HepG2 (cell line): ENCODE results near the gene VPS13C. TPM values are rescaled to one million over a fixed set of nuclear protein-coding genes. Genes with fewer than 3 reads are reported as not detected.

Experiments used
- ATAC-seq: fragments of 200-7000 bp; cut with Tn5 transposase; 3 replicates; pipeline ENCODE4 v1.9.1; 2020; ENCODE audit warnings: mild to moderate bottlenecking, moderate library complexity
- BruUV-seq: library from RNA; stranded (reverse); fragments of 400-500 nt; replicated peaks from 2 replicates; lab custom pipeline; 2021; lab: Mats Ljungman, UMichigan
- CTCF ChIA-PET: fragments of 300-600 bp; formaldehyde crosslinking; extraction: SDS; loops from one replicate; lab custom pipeline; 2021; ENCODE audit warnings: low total read pairs, inconsistent platforms, low intra/inter-chr PET ratio; lab: Yijun Ruan, JAX
- POLR2A ChIA-PET: fragments of 350-600 bp; sonication (Branson Sonifier 250); formaldehyde crosslinking; loops from one replicate; lab custom pipeline; 2020; ENCODE audit warnings: antibody characterized with exemption, inconsistent platforms; lab: Yijun Ruan, JAX
- DNase-seq: peaks from one replicate; pipeline ENCODE4 v3.0.0-alpha.2; 2015; ENCODE audit warnings: low spot score
- FAIRE-seq: peaks from 3 replicates; lab custom pipeline; 2011; peaks lifted over from hg19 to GRCh38; lab: Jason Lieb, UNC
- H2AFZ ChIP-seq: one replicate; pipeline ENCODE4 v1.6.1; 2011; ENCODE audit warnings: low read length, inconsistent platforms
- H3K27ac ChIP-seq: fragments of 300-600 bp; 3 replicates; pipeline ENCODE4 v1.8.0; 2011; ENCODE audit warnings: mixed run types, mild to moderate bottlenecking, mixed read lengths, low read length, inconsistent platforms; ENCODE audit not compliant: insufficient read depth; ENCODE audit errors: extremely low read length
- H3K27me3 ChIP-seq, 2 experiments: fragments of 200-600 bp in 1 of 2; 2 replicates in 1 of 2; 3 replicates in 1 of 2; pipeline versions ENCODE4 v1.6.0 to v1.8.0; 2011; ENCODE audit warnings: low read length in 2 of 2, mild to moderate bottlenecking in 2 of 2, moderate library complexity in 2 of 2, inconsistent platforms in 1 of 2; ENCODE audit not compliant: insufficient read depth in 2 of 2, control insufficient read depth in 1 of 2
- H3K36me3 ChIP-seq, 2 experiments: fragments of 200-600 bp in 1 of 2; replicated peaks in 1 of 2; 2 replicates in 1 of 2; 3 replicates in 1 of 2; pipeline versions ENCODE4 v1.5.1 to v1.8.0; 2011; ENCODE audit warnings: low read length in 2 of 2, inconsistent platforms in 1 of 2; ENCODE audit not compliant: insufficient read depth in 2 of 2, control insufficient read depth in 1 of 2
- H3K4me1 ChIP-seq: 2 replicates; pipeline ENCODE4 v1.5.1; 2012; ENCODE audit warnings: low read length, inconsistent platforms; ENCODE audit not compliant: insufficient read depth
- H3K4me2 ChIP-seq: 2 replicates; pipeline ENCODE4 v1.6.0; 2011; ENCODE audit warnings: low read depth, low read length, inconsistent platforms
- H3K4me3 ChIP-seq, 3 experiments: fragments of 200-600 bp in 1 of 3; sonication (generic), shearing (Covaris generic) in 1 of 3; replicated peaks in 1 of 3; 2 replicates each; pipeline ENCODE4 v1.5.1; 2011 to 2016; ENCODE audit warnings: low read length in 3 of 3, inconsistent platforms in 2 of 3, low read depth in 2 of 3, mild to moderate bottlenecking in 2 of 3, control low read depth in 1 of 3, mixed read lengths in 1 of 3; ENCODE audit not compliant: insufficient read depth in 1 of 3
- H3K79me2 ChIP-seq: one replicate; pipeline ENCODE4 v1.6.1; 2011; ENCODE audit warnings: low read length, inconsistent platforms; ENCODE audit not compliant: insufficient read depth
- H3K9ac ChIP-seq: 2 replicates; pipeline ENCODE4 v1.6.0; 2011; ENCODE audit warnings: mild to moderate bottlenecking, low read depth, low read length, inconsistent platforms; ENCODE audit not compliant: insufficient read depth
- H3K9me3 ChIP-seq: 2 replicates; pipeline ENCODE4 v1.5.1; 2012; ENCODE audit warnings: mild to moderate bottlenecking, low read length
- H4K20me1 ChIP-seq: 2 replicates; pipeline ENCODE4 v1.6.0; 2011; ENCODE audit warnings: inconsistent platforms, mild to moderate bottlenecking, low read length, moderate library complexity; ENCODE audit not compliant: insufficient read depth
- IRX3 ChIP-seq: sonication (generic); formaldehyde crosslinking; IDR thresholded peaks from 2 replicates; pipeline ENCODE4 v1.8.1; 2023; ENCODE audit warnings: mild to moderate bottlenecking, low read depth, missing genetic modification reagents, borderline replicate concordance
- MIER3 ChIP-seq: IDR thresholded peaks from 2 replicates; pipeline ENCODE4 v1.6.1; 2016; ENCODE audit warnings: missing compliant biosample characterization, borderline replicate concordance
- PITX1 ChIP-seq: sonication (generic); formaldehyde crosslinking; IDR thresholded peaks from 2 replicates; pipeline ENCODE4 v1.5.1; 2020; ENCODE audit warnings: mild to moderate bottlenecking, missing genetic modification reagents
- STAG1 ChIP-seq: sonication (generic); formaldehyde crosslinking; IDR thresholded peaks from 2 replicates; pipeline ENCODE4 v1.4.0; 2020; ENCODE audit warnings: missing genetic modification reagents
- U2AF2 ChIP-seq: fragments of 200-400 bp; formaldehyde crosslinking; IDR thresholded peaks from 2 replicates; pipeline ENCODE4 v1.6.1; 2017; ENCODE audit warnings: low read depth, mild to moderate bottlenecking, low read length
- ZNF282 ChIP-seq: fragments of 450-650 bp; IDR thresholded peaks from 2 replicates; pipeline ENCODE4 v1.6.1; 2018; ENCODE audit not compliant: partially characterized antibody
- ZSCAN22 ChIP-seq: sonication (generic); formaldehyde crosslinking; IDR thresholded peaks from 2 replicates; pipeline ENCODE4 v1.4.0; 2020; ENCODE audit warnings: mild to moderate bottlenecking, missing genetic modification reagents
- WGBS: methylation state at CpG from one replicate; pipeline ENCODE4 v1.1.6; 2017; ENCODE audit warnings: low lambda C conversion rate; 5-methylcytosine and 5-hydroxymethylcytosine counted together
- in situ Hi-C: cut with HindIII; loops from 2 replicates; pipeline ENCODE4 v1.10.0; 2017; ENCODE audit warnings: low pct_unique_long_range_greater_than_20kb; ENCODE audit not compliant: extremely low pct_ligation_motif_present
- intact Hi-C: fragments of 100-400 bp; cut with micrococcal nuclease; formaldehyde crosslinking; loops from one replicate; pipeline ENCODE4 v1.10.0; 2022; ENCODE audit not compliant: unreplicated experiment
- polyA plus RNA-seq, 8 experiments: library from polyadenylated mRNA; depleted of rRNA in 3 of 8; stranded (reverse) in 7 of 8; unstranded in 1 of 8; fragments of >200 nt; fragmentation: Illumina TruSeq in 4 of 8; extraction: Trizol in 4 of 8; gene quantifications; 2 replicates each; pipeline versions ENCODE4 v1.2.1 to v1.2.3, GENCODE V29; 2011 to 2016; ENCODE audit warnings: low read depth in 4 of 8, missing spikeins in 1 of 8, mixed read lengths in 1 of 8; ENCODE audit not compliant: insufficient read depth in 1 of 8
- total RNA-seq, 5 experiments: library from RNA; depleted of rRNA; stranded (reverse); fragments of >200 nt; fragmentation: Illumina TruSeq; extraction: Trizol; gene quantifications; 2 replicates each; pipeline ENCODE4 v1.2.3, GENCODE V29; 2016; ENCODE audit warnings: low read depth in 1 of 5
- TF ChIP-seq, protein P1 (sequence below): sonication (generic); formaldehyde crosslinking; IDR thresholded peaks from 2 replicates; pipeline ENCODE4 v1.9.0; 2021; ENCODE audit warnings: mild to moderate bottlenecking, missing genetic modification reagents
- TF ChIP-seq, protein P2 (sequence below): sonication (generic); formaldehyde crosslinking; IDR thresholded peaks from 2 replicates; pipeline ENCODE4 v1.9.0; 2021; ENCODE audit warnings: missing genetic modification reagents, borderline replicate concordance

Gene VPS13C
- total and polyA plus RNA-seq, 2 of the 13 experiments (the other 11 are each of a cell fraction or from before 2014, with no cell fraction given), result 10.9 to 26.8 TPM

DNA sequence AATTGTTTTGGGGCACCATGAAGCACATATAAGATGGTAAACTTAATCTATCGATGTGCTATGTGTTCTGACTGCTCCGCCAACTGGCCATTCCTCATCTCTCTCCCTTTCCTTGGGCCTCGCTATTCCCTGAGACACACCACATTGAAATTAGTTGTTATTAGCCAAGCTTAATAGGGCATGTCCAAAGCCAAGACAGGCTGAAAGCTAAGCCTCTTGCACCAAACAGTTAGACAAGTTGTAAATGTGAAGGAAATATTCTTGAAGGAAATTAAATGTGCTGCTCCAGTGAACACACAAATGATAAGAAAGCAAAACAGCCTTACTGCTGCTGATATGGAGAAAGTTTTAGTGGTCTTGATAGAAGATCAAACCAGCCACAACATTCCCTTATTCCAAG is 45.8 kb upstream of the VPS13C start:
- Histone ChIP-seq H3K4me3 (no peak overlapping the region), H4K20me1 (no peaks in the 10 kb centered on the region), H3K4me2 (no peak overlapping the region), H3K9me3 (no peaks in the 10 kb centered on the region), H3K27me3 (peaks cover 0 to 11% of the 10 kb centered on the region in 2 experiments; a peak in 1 of 5 replicates), H3K9ac (no peak overlapping the region), H3K36me3 (no peaks in the 10 kb centered on the region), H3K79me2 (no peaks in the 10 kb centered on the region), H3K27ac (no peak overlapping the region), H3K4me1 (no peaks in the 10 kb centered on the region; the same call in 1 of the 2 replicates), H2AFZ (no peak overlapping the region)
- no peak for ATAC-seq
- DNase-seq, result no peak
- no peak for FAIRE-seq
- ChIA-PET CTCF (no interaction called here), POLR2A (no interaction called here)
- in situ Hi-C loops, result no loop called here
- 52% methylated on average over 3 of the region's 3 CpGs for WGBS
- no TSS peak for BruUV-seq
- TF ChIP-seq STAG1 (CRISPR knock-in tag), result no peak
- TF ChIP-seq U2AF2, result no peak
- no peak for TF ChIP-seq ZSCAN22 (CRISPR knock-in tag)
- no peak for TF ChIP-seq PITX1 (CRISPR knock-in tag)
- TF ChIP-seq MIER3, result no peak
- TF ChIP-seq, protein P1, sequence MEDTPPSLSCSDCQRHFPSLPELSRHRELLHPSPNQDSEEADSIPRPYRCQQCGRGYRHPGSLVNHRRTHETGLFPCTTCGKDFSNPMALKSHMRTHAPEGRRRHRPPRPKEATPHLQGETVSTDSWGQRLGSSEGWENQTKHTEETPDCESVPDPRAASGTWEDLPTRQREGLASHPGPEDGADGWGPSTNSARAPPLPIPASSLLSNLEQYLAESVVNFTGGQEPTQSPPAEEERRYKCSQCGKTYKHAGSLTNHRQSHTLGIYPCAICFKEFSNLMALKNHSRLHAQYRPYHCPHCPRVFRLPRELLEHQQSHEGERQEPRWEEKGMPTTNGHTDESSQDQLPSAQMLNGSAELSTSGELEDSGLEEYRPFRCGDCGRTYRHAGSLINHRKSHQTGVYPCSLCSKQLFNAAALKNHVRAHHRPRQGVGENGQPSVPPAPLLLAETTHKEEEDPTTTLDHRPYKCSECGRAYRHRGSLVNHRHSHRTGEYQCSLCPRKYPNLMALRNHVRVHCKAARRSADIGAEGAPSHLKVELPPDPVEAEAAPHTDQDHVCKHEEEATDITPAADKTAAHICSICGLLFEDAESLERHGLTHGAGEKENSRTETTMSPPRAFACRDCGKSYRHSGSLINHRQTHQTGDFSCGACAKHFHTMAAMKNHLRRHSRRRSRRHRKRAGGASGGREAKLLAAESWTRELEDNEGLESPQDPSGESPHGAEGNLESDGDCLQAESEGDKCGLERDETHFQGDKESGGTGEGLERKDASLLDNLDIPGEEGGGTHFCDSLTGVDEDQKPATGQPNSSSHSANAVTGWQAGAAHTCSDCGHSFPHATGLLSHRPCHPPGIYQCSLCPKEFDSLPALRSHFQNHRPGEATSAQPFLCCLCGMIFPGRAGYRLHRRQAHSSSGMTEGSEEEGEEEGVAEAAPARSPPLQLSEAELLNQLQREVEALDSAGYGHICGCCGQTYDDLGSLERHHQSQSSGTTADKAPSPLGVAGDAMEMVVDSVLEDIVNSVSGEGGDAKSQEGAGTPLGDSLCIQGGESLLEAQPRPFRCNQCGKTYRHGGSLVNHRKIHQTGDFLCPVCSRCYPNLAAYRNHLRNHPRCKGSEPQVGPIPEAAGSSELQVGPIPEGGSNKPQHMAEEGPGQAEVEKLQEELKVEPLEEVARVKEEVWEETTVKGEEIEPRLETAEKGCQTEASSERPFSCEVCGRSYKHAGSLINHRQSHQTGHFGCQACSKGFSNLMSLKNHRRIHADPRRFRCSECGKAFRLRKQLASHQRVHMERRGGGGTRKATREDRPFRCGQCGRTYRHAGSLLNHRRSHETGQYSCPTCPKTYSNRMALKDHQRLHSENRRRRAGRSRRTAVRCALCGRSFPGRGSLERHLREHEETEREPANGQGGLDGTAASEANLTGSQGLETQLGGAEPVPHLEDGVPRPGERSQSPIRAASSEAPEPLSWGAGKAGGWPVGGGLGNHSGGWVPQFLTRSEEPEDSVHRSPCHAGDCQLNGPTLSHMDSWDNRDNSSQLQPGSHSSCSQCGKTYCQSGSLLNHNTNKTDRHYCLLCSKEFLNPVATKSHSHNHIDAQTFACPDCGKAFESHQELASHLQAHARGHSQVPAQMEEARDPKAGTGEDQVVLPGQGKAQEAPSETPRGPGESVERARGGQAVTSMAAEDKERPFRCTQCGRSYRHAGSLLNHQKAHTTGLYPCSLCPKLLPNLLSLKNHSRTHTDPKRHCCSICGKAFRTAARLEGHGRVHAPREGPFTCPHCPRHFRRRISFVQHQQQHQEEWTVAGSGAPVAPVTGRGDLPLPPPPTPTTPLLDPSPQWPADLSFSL (CRISPR knock-in tag), result no peak
- TF ChIP-seq ZNF282, result no peak
- TF ChIP-seq IRX3 (CRISPR knock-in tag), result no peak
- TF ChIP-seq, protein P2, sequence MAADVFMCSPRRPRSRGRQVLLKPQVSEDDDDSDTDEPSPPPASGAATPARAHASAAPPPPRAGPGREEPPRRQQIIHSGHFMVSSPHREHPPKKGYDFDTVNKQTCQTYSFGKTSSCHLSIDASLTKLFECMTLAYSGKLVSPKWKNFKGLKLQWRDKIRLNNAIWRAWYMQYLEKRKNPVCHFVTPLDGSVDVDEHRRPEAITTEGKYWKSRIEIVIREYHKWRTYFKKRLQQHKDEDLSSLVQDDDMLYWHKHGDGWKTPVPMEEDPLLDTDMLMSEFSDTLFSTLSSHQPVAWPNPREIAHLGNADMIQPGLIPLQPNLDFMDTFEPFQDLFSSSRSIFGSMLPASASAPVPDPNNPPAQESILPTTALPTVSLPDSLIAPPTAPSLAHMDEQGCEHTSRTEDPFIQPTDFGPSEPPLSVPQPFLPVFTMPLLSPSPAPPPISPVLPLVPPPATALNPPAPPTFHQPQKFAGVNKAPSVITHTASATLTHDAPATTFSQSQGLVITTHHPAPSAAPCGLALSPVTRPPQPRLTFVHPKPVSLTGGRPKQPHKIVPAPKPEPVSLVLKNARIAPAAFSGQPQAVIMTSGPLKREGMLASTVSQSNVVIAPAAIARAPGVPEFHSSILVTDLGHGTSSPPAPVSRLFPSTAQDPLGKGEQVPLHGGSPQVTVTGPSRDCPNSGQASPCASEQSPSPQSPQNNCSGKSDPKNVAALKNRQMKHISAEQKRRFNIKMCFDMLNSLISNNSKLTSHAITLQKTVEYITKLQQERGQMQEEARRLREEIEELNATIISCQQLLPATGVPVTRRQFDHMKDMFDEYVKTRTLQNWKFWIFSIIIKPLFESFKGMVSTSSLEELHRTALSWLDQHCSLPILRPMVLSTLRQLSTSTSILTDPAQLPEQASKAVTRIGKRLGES (CRISPR knock-in tag), result no peak
- intact Hi-C loops, result no loop called here
